Activated naive CD8-positive, alpha-beta T cell (primary cell): ENCODE data around the gene MAPKAP1.

Experiments
- H3K27ac Mint-ChIP-seq: one replicate; pipeline ENCODE4 v1.8.0; 2021; ENCODE audit warnings: mixed read lengths
- H3K27me3 Mint-ChIP-seq: one replicate; pipeline ENCODE4 v1.8.0; 2021; ENCODE audit warnings: mixed read lengths
- H3K36me3 Mint-ChIP-seq: one replicate; pipeline ENCODE4 v1.8.0; 2021; ENCODE audit warnings: mixed read lengths
- H3K4me1 Mint-ChIP-seq: one replicate; pipeline ENCODE4 v1.8.0; 2021; ENCODE audit warnings: low read depth, mixed read lengths
- H3K4me3 Mint-ChIP-seq: one replicate; pipeline ENCODE4 v1.8.0; 2021; ENCODE audit warnings: mild to moderate bottlenecking, mixed read lengths
- H3K9me3 Mint-ChIP-seq: one replicate; pipeline ENCODE4 v1.8.0; 2021; ENCODE audit warnings: low read depth, mixed read lengths

MAPKAP1 gene

GRCh38 chr9:125472562-125472925 is 234.5 kb downstream of the MAPKAP1 start:
- peaks cover 18% of the 10 kb centered on the region for H3K36me3 Mint-ChIP-seq
- H3K4me3 Mint-ChIP-seq = no peak overlapping the region
- no peak overlapping the region for H3K27ac Mint-ChIP-seq
- no peaks in the 10 kb centered on the region for H3K27me3 Mint-ChIP-seq
- H3K4me1 Mint-ChIP-seq = no peaks in the 10 kb centered on the region
- no peaks in the 10 kb centered on the region for H3K9me3 Mint-ChIP-seq

- Mint-ChIP-seq H3K27ac (no peak overlapping the region), H3K4me3 (no peak overlapping the region), H3K4me1 (no peaks in the 10 kb centered on the region), H3K36me3 (peaks cover 12% of the 10 kb centered on the region), H3K27me3 (no peaks in the 10 kb centered on the region), H3K9me3 (no peaks in the 10 kb centered on the region)
Measured at GRCh38 chr9:125470767-125471580, 236.0 kb downstream of the MAPKAP1 start.

- no peaks in the 10 kb centered on the region for H3K9me3 Mint-ChIP-seq
- no peak overlapping the region for H3K27ac Mint-ChIP-seq
- no peaks in the 10 kb centered on the region for H3K4me1 Mint-ChIP-seq
- peaks cover 10% of the 10 kb centered on the region for H3K36me3 Mint-ChIP-seq
- no peak overlapping the region for H3K4me3 Mint-ChIP-seq
- H3K27me3 Mint-ChIP-seq = no peaks in the 10 kb centered on the region
Measured at GRCh38 chr9:125470189-125470588, 236.8 kb downstream of the MAPKAP1 start.

GRCh38 chr9:125468646-125469045 is 238.4 kb downstream of the MAPKAP1 start:
- Mint-ChIP-seq H3K4me1 (no peaks in the 10 kb centered on the region), H3K9me3 (no peaks in the 10 kb centered on the region)

DNA sequence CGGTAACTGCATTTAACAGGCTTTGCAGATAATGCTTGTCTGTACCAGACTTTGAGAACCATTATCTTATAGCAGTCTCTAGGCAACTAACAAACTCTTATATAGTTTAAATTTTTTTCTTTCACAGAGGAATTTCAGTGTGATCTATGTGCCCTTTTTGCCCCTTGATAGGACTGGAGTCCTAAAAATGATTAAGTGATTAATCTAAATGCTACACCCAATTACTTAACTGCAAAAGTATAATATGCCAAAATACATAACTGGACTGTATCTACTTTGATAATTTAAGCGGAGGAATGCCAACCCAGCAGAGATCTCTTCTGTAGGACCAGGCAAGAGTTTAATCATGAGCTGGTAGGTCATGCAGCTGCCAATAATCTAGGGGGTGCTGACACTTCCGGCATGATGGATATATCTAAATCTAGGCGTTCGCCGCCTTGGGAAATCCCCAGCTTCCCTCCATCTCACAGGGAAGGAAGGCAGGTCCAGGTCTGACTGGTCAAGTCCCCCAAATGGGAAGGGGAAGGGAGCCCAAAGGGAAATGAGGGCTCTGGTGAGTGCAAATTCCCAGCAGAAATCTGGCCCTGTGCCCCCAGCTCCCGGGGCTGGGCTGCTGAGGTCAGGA is 239.8 kb downstream of the MAPKAP1 start:
- peaks cover 14% of the 10 kb centered on the region for H3K36me3 Mint-ChIP-seq
- H3K9me3 Mint-ChIP-seq = no peaks in the 10 kb centered on the region
- H3K27me3 Mint-ChIP-seq = no peaks in the 10 kb centered on the region
- no peak overlapping the region for H3K27ac Mint-ChIP-seq
- H3K4me3 Mint-ChIP-seq = no peak overlapping the region
- H3K4me1 Mint-ChIP-seq = no peaks in the 10 kb centered on the region

More at GRCh38 chr9:125468646-125469045, 238.4 kb downstream of the MAPKAP1 start:
- Mint-ChIP-seq H3K36me3 (peaks cover 11% of the 10 kb centered on the region), H3K27me3 (no peaks in the 10 kb centered on the region), H3K27ac (no peak overlapping the region), H3K4me3 (no peak overlapping the region)

GRCh38 chr9:125466411-125466810 is 240.6 kb downstream of the MAPKAP1 start:
- peaks cover 20% of the 10 kb centered on the region for H3K36me3 Mint-ChIP-seq
- no peaks in the 10 kb centered on the region for H3K4me1 Mint-ChIP-seq
- no peaks in the 10 kb centered on the region for H3K9me3 Mint-ChIP-seq
- H3K4me3 Mint-ChIP-seq = no peak overlapping the region
- H3K27me3 Mint-ChIP-seq = no peaks in the 10 kb centered on the region
- H3K27ac Mint-ChIP-seq = no peak overlapping the region

DNA sequence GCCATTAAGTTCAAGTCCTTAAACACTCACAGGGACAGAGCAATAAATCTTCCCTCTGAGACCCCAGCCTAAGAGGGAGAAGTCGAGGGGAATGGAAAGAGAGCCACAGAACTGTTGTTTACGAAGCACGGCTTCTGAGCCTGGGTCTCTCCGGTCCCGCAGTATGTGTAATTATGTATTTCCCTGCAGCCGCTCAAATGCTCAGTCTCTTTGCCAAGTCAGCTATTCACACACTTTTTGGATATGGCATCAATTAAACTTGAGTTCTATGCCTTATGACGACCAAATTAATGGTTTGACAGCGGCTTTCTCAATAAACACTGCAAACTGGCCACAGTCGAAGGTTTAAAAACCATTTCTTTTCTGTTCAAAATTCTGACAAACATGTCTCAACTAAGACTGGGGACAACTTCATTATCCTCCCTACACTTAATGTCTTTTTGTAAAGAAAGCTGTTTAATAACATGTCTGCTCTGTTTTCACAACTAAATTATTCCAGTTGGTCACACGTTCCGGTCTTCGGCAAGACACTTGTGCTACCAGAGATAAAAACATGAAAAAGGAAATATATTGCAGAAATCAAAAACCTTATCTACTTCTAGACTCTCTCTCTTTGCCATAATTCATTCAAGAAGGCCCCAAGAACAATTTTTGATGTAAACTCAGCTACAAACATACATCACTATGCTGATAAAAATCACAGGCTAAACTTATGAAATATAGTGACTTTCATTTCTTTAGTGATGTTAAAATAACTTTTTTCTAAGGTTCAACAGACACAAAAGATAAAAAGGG is 242.2 kb downstream of the MAPKAP1 start:
- Mint-ChIP-seq H3K9me3 (no peaks in the 10 kb centered on the region), H3K27ac (no peak overlapping the region), H3K27me3 (no peaks in the 10 kb centered on the region), H3K36me3 (peaks cover 23% of the 10 kb centered on the region), H3K4me3 (no peak overlapping the region), H3K4me1 (no peaks in the 10 kb centered on the region)

- H3K36me3 Mint-ChIP-seq = peaks cover 23% of the 10 kb centered on the region
- H3K4me1 Mint-ChIP-seq = no peaks in the 10 kb centered on the region
- no peaks in the 10 kb centered on the region for H3K27me3 Mint-ChIP-seq
- no peaks in the 10 kb centered on the region for H3K9me3 Mint-ChIP-seq
- H3K4me3 Mint-ChIP-seq = no peak overlapping the region
- no peak overlapping the region for H3K27ac Mint-ChIP-seq
Measured at GRCh38 chr9:125463926-125464325, 243.1 kb downstream of the MAPKAP1 start.

DNA sequence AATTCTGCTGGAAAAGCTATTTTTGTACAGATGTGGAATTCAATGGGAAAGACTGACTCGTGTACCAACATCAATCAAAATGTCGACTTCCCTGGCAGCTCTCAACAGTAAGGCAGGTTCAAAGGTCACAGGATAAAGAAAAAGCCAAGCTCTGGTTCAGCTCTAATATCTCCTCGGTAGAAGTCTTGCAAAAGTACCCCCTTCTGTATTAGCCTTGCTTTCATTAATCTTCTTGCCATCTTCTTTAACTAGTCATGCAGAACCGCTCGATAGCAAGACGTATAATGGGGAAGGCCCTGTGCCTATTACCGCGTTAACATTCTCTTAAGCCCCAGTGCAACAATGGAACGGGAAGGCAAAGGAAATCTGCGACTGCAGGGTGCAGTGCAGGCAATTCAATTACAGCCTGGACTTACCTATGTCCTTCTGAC is 244.1 kb downstream of the MAPKAP1 start:
- Mint-ChIP-seq H3K36me3 (peaks cover 23% of the 10 kb centered on the region), H3K4me1 (no peaks in the 10 kb centered on the region), H3K27me3 (no peaks in the 10 kb centered on the region), H3K27ac (no peak overlapping the region), H3K9me3 (no peaks in the 10 kb centered on the region), H3K4me3 (no peak overlapping the region)

GRCh38 chr9:125461636-125462190 is 245.3 kb downstream of the MAPKAP1 start:
- Mint-ChIP-seq H3K4me3 (no peak overlapping the region), H3K27me3 (no peaks in the 10 kb centered on the region), H3K27ac (no peak overlapping the region), H3K9me3 (no peaks in the 10 kb centered on the region), H3K4me1 (no peaks in the 10 kb centered on the region), H3K36me3 (peaks cover 25% of the 10 kb centered on the region)

GRCh38 chr9:125460883-125461635 is 245.9 kb downstream of the MAPKAP1 start:
- Mint-ChIP-seq H3K27ac (no peak overlapping the region), H3K4me3 (no peak overlapping the region), H3K27me3 (no peaks in the 10 kb centered on the region), H3K9me3 (no peaks in the 10 kb centered on the region), H3K36me3 (peaks cover 25% of the 10 kb centered on the region), H3K4me1 (no peaks in the 10 kb centered on the region)

DNA sequence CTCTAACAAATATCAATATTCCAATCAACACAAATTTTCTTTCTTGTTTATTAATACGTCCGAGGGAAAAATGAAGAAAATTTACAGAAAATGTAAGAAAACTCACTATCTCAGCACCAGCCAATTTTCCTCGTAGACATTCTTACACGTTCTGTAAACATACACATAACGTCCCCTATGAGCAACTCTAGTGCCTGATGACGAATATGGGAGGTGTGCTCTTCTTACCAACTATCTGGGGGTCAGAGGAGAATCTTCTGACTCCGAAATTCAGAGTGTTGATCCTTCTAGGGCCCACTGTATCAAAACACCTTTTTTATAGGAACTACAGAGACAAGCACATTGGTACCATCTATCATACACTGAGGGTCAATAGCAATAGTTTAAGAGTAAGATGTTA is 246.7 kb downstream of the MAPKAP1 start:
- Mint-ChIP-seq H3K27me3 (no peaks in the 10 kb centered on the region), H3K4me3 (no peak overlapping the region), H3K4me1 (no peaks in the 10 kb centered on the region), H3K9me3 (no peaks in the 10 kb centered on the region), H3K27ac (no peak overlapping the region), H3K36me3 (peaks cover 28% of the 10 kb centered on the region)

DNA sequence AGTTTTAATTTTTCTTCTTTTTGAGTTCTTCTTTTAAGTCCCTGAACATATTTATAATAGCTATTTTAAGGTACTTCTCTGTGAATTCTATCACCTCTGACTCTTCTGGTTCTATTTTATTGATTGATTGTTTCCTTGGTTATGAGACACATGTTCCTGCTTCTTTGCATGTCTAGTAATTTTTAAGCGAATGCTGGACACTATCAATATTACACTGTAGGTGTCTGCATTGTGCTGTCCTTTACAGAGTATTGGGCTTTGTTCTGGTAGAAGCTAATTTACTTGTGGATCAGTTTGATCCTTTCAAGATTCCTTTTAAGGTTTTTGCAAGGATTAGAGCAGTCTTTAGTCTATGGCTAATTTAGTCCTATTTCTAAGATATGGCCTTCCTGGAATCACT is 249.7 kb downstream of the MAPKAP1 start:
- no peaks in the 10 kb centered on the region for H3K9me3 Mint-ChIP-seq
- H3K4me3 Mint-ChIP-seq = no peak overlapping the region
- H3K27me3 Mint-ChIP-seq = no peaks in the 10 kb centered on the region
- no peak overlapping the region for H3K27ac Mint-ChIP-seq
- no peaks in the 10 kb centered on the region for H3K4me1 Mint-ChIP-seq
- H3K36me3 Mint-ChIP-seq = peaks cover 24% of the 10 kb centered on the region

GRCh38 chr9:125455876-125456275 is 251.1 kb downstream of the MAPKAP1 start:
- Mint-ChIP-seq H3K4me3 (no peak overlapping the region), H3K36me3 (peaks cover 18% of the 10 kb centered on the region), H3K27ac (no peak overlapping the region), H3K4me1 (no peaks in the 10 kb centered on the region), H3K9me3 (no peaks in the 10 kb centered on the region), H3K27me3 (no peaks in the 10 kb centered on the region)
